GM12872 (cell line): ENCODE data around the gene CHAD.

Experiments used
- TF ChIP-seq, protein P1 (sequence below): IDR thresholded peaks from 3 replicates; pipeline ENCODE4 v1.5.1; 2011; ENCODE audit warnings: low read depth, mild to moderate bottlenecking, low read length, moderate library complexity; ENCODE audit not compliant: insufficient read depth

CHAD gene

GRCh38 chr17:50491505-50491904 lies 22.8 kb upstream of the CHAD start:
- TF ChIP-seq, protein P1, sequence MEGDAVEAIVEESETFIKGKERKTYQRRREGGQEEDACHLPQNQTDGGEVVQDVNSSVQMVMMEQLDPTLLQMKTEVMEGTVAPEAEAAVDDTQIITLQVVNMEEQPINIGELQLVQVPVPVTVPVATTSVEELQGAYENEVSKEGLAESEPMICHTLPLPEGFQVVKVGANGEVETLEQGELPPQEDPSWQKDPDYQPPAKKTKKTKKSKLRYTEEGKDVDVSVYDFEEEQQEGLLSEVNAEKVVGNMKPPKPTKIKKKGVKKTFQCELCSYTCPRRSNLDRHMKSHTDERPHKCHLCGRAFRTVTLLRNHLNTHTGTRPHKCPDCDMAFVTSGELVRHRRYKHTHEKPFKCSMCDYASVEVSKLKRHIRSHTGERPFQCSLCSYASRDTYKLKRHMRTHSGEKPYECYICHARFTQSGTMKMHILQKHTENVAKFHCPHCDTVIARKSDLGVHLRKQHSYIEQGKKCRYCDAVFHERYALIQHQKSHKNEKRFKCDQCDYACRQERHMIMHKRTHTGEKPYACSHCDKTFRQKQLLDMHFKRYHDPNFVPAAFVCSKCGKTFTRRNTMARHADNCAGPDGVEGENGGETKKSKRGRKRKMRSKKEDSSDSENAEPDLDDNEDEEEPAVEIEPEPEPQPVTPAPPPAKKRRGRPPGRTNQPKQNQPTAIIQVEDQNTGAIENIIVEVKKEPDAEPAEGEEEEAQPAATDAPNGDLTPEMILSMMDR, result no peak

DNA sequence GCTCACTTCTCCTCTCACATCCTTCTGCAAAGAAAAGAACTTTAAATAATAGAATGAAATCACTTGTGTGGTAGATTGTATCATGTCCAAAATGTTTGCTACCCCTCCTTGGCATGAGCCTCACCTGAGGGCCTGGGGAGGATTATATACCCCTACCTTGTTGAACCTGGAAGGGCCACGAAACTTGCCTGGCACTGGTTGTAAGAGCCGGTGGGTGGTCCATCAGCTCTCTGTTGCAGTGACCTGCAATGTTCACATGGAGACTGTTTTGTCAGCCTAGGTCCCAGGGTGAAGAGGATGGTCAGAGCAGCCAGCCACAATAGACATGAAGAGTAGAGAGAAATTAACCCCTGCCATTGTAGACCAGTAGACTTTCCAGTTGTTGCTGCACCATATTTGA lies 20.2 kb upstream of the CHAD start:
- TF ChIP-seq, protein P1, result no peak

DNA sequence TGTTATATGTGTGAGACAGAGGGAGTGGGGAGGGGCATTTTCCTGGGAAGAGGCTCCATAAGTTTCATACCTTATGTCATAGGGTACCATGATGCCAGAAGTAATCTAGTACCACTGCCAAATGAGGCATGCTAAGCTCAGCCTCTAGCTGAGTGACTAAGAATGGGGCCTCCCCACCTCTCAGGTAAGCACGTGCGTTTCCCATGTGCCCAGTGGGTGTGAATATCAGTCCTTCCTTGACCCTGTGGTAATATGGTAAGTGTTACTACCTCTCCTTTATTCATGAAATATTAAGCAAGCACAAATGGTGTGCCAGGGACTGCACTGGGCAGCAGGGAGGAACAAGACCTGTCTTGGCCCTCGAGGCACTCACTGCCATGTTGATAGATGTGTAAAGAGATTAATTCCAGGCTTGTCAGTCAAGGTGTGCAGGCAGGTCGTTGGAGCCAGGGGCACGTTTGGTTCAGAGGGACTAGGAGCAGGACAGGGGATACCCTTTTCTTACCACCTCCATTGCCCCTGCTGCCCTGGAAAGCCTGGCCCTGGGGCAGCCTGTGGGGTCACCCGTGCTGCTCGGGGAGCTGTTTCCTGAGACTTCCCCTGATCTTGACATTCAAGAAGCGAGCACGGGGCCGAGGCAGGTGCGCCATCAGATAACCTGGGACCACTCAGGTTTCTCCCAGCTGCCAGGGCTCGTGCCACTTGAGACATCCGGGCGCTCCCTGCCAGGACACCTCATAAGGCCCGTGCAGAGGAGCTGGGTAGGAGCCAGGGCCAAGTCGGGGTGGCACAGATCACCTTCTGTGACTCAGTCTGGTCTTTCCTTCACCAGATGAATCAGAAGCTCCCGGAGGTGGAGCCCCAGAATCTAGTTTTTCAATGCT lies 18.8 kb upstream of the CHAD start:
- TF ChIP-seq, protein P1, result no peak

DNA sequence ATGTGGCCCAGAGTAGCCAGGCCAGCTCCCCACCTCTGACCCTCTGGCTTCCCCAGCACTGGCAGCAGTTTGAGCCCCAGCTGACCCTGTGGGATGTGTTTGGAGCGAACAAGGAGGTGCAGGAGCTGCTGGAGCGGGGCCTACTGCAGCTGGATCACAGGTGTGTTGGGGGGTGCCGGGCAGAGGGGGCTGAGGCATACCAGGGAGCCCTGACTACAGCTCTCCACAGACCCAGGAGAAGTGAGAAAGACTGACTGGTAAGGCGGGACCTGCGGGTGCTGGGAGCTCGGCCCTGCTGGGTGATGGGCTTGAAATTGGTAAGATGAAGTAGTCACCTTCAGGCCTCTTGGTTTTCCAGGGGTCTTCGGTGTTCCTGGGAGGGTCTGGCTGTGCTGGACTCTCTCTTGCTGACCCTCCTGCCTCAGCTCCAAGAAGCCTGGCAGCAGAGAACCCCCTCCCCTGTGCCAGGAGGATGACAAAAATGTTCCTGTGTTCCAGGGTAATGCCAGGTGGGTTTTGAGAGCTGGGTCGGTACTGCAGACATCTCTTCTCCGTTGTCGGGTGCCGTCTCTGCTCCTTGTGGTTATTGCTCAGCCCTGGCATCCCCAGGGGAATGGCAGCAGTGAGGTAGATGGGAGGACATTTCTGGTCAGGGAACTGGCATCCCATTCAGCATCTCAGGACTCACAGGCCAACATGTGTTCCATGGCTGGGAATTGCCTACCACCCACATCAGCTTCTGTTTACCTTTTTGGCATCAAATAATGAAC lies 15.9 kb upstream of the CHAD start:
- TF ChIP-seq, protein P1, result no peak

DNA sequence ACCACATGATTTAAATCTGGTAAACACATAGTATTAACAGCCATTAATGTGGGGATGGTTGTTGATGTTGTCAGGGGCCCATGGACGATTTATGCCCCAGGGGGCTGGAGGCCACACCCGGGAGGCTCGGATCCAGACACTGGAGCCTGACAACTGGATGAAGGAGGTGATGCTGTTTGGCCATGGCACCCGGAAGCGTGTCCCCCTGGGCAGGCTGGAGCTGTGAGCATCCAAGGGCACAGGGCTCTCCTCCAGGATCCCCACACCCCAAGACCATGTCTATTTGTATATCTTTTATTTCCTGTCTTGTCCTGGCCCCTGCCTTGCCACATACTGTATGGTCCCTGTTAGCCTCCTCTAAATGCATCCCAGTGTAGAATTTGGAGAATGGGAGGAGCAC lies 14.6 kb upstream of the CHAD start:
- TF ChIP-seq, protein P1, result no peak

GRCh38 chr17:50482516-50482915 lies 13.8 kb upstream of the CHAD start:
- TF ChIP-seq, protein P1, result peak; percentile 92

GRCh38 chr17:50482110-50482509 lies 13.4 kb upstream of the CHAD start:
- TF ChIP-seq, protein P1, result no peak
